GM18505 (cell line): Measurements from ENCODE around the gene SLC2A1.

Source experiments
- ATAC-seq: cut with Tn5 transposase; IDR thresholded peaks from one replicate; pipeline ENCODE4 v1.9.1; 2021; ENCODE audit not compliant: unreplicated experiment
- POLR2A ChIP-seq: IDR thresholded peaks from 4 replicates; pipeline ENCODE4 v1.6.1; 2011; ENCODE audit warnings: borderline replicate concordance; ENCODE audit not compliant: insufficient read depth, insufficient read length; ENCODE audit errors: extremely low read depth

SLC2A1 gene

GRCh38 chr1:42960566-42961311, 2.1 kb upstream of the SLC2A1 start:
- no peak for ATAC-seq
- no peak for TF ChIP-seq POLR2A

GRCh38 chr1:42960122-42960390, 1.4 kb upstream of the SLC2A1 start:
- no peak for TF ChIP-seq POLR2A
- ATAC-seq = no peak

GRCh38 chr1:42957880-42958487, 684 bp downstream of the SLC2A1 start:
- TF ChIP-seq POLR2A = no peak
- peak; percentile 49 for ATAC-seq

GRCh38 chr1:42957229-42957879, 1.3 kb downstream of the SLC2A1 start:
- TF ChIP-seq POLR2A = peak; percentile 20
- ATAC-seq = no peak

- no peak for TF ChIP-seq POLR2A
- no peak for ATAC-seq
Measured at GRCh38 chr1:42956739-42957138, 1.9 kb downstream of the SLC2A1 start.

- ATAC-seq = no peak
- no peak for TF ChIP-seq POLR2A
Measured at GRCh38 chr1:42955311-42956063, 3.2 kb downstream of the SLC2A1 start.

- no peak for TF ChIP-seq POLR2A
- ATAC-seq = no peak
Measured at GRCh38 chr1:42953182-42954180, 5.2 kb downstream of the SLC2A1 start.

GRCh38 chr1:42952303-42953001, 6.2 kb downstream of the SLC2A1 start:
- TF ChIP-seq POLR2A = no peak
- ATAC-seq = no peak

- ATAC-seq = no peak
- TF ChIP-seq POLR2A = no peak
Measured at GRCh38 chr1:42951588-42951987, 7.1 kb downstream of the SLC2A1 start.

GRCh38 chr1:42950116-42950481, 8.6 kb downstream of the SLC2A1 start:
- no peak for ATAC-seq
- TF ChIP-seq POLR2A = no peak

- ATAC-seq = no peak
- TF ChIP-seq POLR2A = no peak
Measured at GRCh38 chr1:42949312-42950115, 9.2 kb downstream of the SLC2A1 start.

- TF ChIP-seq POLR2A = no peak
- no peak for ATAC-seq
Measured at GRCh38 chr1:42947965-42948732, 10.5 kb downstream of the SLC2A1 start.
